Measurements from ENCODE around the gene GHRHR.

Gene GHRHR

DNA sequence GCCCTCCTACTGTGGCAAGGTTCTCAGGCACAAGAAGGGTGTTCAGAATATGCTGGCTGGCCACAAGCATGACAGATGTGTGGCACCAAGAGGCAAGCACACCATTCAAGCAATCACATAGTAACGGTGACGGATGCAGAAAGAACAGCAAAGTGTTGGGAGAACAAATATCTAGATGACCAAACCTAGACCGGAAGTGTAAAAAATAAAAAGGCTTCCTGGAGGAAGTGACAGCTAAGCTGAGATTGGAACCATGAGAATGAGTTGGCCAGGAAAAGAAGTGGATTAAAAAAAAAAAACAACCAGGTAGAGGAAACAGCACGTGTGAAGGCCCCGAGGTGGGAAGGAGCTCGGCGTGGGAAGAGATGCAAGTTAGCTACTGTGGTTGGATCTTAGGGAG, 22.0 kb downstream of the GHRHR start:
- DNase-seq (ENCODE audit: low spot score), result no peak

GRCh38 chr7:30986331-30986730, 22.6 kb downstream of the GHRHR start:
- no peak for DNase-seq (ENCODE audit: low spot score)

GRCh38 chr7:30986738-30987137, 23.0 kb downstream of the GHRHR start:
- no peak for DNase-seq (ENCODE audit: low spot score)

GRCh38 chr7:30987178-30987577, 23.4 kb downstream of the GHRHR start:
- DNase-seq (ENCODE audit: low spot score), result no peak

GRCh38 chr7:30987936-30988335, 24.2 kb downstream of the GHRHR start:
- DNase-seq (ENCODE audit: low spot score), result no peak

GRCh38 chr7:30988351-30989005, 24.7 kb downstream of the GHRHR start:
- DNase-seq (ENCODE audit: low spot score), result no peak

DNA sequence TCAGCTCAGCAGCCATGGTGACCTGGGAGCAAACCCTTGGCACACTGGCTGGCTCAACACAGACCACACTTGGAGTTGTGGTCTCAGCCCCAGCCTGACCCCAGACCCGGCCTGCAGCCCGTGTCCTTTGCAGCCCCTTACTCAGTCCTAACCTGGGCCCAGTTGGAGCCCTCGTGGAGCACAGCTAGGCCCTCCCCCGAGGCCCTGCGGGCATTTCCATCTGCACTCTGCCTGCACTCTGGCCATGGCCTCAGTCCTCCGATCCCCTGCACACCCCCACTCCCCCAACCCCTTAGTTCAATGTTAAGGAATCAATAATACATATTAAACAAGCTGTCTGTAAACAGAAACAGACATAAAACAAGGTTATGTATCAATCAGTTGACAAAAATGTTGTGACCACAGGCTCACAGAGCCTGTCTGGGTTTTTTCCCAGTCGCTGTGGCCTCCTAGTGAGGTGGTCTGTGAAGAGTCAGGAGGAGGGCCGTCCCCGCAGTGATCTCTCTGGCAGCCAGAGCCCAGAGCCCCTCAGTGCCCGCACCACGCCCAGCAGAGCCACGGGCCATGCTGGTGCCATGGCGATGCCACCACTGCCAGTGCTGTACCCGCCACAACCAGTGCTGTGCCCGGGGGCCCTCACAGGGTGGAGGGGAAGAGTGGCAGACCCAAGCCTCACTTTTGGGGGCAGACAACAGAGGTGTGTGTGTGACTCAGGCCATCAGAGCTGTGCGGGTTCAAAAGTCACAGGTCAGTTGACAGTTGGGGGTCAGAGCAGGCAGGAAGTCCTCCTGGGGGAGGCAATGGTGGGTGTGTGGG, 25.5 kb downstream of the GHRHR start:
- DNase-seq (ENCODE audit: low spot score), result no peak

DNA sequence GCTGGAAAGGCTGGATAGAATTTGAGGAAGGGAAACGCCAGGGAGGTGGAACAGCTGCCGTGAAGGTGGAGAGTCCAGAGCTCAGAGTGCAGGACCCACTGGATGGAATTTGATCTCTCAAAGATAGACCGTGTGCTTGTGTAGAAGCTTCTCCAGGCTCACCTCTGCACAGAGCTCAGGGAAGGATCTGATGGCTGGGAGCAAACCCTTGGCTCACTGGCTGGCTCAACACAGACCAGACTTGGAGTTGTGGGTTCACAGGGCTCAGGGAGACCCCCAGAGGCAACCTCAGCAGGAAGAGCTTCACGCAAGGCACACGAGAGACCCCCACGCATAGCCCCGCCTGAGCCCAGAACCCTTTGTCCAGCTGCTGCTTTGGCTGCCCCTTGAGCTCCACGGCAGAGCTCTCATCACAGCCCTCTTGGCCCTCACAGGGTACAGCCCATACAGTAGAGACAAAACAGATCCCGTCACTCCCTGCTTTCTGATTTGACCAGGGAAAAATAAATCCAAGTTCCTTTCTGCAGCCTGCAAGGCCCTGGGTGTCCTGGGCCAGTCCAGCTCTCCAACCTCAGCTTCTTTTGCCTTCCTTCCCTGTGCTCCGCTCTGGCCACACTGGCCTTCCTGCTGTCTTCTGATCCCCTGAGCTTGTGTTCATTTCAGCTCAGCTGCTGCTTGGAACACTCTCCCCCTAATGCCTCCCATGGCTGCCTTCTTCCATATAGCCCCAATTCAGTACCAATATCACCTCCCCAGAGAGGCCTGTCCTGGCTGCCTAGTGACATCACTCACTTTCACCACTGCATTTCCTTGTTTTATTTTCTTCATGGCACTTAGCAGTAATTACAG, 26.3 kb downstream of the GHRHR start:
- DNase-seq (ENCODE audit: low spot score), result no peak

- no peak for DNase-seq (ENCODE audit: low spot score)
These were observed 27.0 kb downstream of the GHRHR start for GRCh38 chr7:30990673-30991170.

DNA sequence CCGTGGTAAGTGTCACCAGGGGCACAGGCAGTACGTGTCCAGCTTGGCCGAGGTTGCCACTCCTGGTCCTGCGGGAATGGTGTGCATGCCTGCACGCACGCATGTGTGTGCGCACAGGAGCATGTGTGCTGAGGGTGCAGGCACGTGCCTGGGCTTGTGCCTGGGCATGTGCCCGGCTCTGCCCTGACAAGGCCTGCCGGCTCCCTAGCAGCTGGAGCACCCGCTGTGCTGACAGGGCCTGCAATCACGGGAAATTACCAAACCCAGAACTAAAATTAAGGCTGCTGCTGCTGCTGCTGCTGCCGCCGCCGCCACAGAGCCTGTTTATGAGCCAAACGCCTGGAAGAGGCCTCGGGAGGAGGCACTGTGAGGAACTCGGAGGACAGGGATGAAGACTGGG, 28.7 kb downstream of the GHRHR start:
- DNase-seq (ENCODE audit: low spot score), result no peak

- DNase-seq (ENCODE audit: low spot score), result no peak
These were observed 30.7 kb downstream of the GHRHR start for GRCh38 chr7:30994206-30995100.

DNA sequence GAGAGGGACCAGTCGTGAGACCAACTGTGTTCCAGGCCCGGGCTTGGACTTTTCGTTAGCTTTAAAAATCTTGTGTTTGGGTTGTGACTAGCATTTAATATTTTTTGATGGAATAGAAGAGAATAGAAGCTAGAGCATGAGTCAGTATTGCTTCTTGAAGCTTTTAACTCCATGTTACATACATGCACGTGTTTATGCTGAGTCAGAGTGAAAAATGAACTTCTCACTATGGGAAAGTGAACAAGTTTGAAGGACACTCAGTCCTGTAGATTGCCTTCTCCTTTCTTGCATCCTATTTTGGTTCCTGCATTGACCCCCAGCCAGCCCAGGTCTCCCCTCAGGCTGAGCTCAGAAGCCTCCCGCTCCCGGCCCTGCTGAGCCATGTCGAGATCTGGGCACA, 31.8 kb downstream of the GHRHR start:
- DNase-seq (ENCODE audit: low spot score), result no peak

DNA sequence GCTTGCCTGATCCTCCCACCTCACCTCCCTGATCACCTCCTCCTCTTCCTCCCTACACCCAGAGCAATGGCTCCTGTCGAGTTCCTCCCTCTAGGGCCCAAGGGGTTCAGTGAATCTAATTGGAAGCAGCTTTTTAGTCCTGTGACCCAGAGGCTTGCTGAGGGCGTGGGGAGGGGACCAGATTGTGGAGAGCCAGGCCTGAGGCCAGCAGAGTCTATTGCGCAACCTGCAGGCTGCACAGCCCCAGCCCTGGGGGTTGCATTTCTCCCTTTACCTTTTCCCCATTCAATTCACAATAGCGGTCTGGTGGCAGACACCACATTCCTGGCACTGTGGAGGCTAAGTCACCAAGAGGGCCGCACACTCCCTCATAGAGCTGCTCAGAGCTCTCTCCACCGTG, 32.5 kb downstream of the GHRHR start:
- DNase-seq (ENCODE audit: low spot score), result no peak

- DNase-seq (ENCODE audit: low spot score), result no peak
These were observed 33.1 kb downstream of the GHRHR start for GRCh38 chr7:30996883-30997282.

GRCh38 chr7:30997316-30997715, 33.6 kb downstream of the GHRHR start:
- no peak for DNase-seq (ENCODE audit: low spot score)

DNA sequence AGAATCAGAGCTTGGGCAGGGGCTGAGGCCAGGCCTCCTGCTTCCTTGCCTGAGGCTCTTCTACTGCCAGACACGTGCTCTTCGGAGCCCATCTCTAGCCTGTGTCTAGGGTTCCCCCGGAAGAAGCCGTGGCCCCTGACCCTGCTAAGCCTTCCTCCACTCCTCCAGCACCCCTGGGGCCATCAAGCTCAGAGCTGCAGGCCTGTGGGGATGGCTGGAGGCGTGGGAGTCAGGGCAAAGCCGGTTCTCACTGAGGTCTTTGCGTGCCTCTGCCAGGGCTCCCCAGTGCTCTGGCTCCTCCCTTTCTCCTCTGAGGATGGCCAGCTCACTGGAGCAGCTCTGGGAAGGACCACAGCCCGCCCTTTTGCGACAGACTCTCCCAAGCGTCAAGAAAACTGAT, 34.4 kb downstream of the GHRHR start:
- DNase-seq (ENCODE audit: low spot score), result no peak

DNA sequence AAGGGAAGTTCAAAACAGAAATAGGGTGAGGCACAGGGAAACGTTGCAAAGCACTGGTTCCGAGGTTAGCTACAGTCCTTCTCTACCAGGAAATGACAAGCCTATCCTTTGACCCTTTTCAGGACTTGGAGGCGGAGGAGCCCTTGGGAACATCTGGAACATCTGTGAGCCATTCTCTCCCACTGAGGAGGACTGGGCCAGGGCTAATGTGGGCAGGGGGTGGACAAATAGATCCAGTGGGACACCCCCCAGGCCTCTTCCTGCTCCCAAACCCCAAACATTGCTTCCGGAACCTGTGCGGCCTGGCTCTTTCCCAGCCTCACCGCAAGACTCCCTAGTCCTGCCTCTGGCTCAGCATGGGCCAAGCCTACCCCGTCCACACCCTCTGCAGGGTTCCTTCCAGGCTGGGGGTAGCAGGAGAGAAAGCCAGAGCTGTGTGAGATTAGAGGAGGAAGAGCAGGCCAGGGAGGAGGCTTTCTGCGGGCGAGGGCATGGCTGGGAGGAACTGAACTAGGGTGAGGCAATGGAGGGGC, 36.5 kb downstream of the GHRHR start:
- DNase-seq (ENCODE audit: low spot score), result no peak

DNA sequence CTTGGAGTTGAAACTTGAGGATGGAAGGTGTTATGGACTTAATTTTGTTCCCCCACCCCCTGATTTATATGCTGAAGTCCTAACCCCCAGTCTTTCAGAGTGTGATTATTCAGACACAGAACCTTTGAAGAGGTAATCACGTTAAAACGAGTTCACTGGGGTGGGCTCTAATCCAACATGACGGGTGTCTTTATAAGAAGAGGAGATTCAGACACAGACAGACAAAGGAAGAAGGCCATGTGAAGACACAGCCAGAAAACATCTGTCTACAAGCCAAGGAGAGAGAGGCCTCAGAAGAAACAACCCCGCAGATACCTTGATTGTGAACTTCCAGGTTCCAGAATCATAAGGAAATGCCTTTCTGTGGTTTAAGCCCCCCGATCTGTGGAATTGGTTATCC, 37.0 kb downstream of the GHRHR start:
- no peak for DNase-seq (ENCODE audit: low spot score)

GRCh38 chr7:31002256-31002655, 38.5 kb downstream of the GHRHR start:
- DNase-seq (ENCODE audit: low spot score), result no peak

DNA sequence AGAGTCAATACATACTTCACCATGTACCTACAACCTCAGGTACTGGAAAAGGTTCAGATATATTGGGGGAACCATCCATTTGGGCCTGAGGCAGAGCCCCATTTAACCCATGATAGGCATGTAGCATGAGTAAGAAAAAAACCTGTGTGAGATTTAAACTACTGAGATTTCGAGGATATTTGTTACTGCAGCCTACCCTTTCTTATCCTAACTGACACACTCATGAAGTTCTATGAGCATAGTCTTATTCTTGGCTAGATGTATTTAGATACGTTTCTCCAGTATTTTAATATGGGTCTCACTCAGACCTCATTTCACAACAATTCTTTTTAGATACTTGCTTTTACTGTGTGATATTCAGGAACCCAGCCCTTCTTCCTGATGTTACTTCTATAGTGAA, 39.3 kb downstream of the GHRHR start:
- DNase-seq (ENCODE audit: low spot score), result no peak

- DNase-seq (ENCODE audit: low spot score), result no peak
These were observed 40.0 kb downstream of the GHRHR start for GRCh38 chr7:31003721-31004120.
